ENCODE results near the gene PANK4.

PANK4 gene

DNA sequence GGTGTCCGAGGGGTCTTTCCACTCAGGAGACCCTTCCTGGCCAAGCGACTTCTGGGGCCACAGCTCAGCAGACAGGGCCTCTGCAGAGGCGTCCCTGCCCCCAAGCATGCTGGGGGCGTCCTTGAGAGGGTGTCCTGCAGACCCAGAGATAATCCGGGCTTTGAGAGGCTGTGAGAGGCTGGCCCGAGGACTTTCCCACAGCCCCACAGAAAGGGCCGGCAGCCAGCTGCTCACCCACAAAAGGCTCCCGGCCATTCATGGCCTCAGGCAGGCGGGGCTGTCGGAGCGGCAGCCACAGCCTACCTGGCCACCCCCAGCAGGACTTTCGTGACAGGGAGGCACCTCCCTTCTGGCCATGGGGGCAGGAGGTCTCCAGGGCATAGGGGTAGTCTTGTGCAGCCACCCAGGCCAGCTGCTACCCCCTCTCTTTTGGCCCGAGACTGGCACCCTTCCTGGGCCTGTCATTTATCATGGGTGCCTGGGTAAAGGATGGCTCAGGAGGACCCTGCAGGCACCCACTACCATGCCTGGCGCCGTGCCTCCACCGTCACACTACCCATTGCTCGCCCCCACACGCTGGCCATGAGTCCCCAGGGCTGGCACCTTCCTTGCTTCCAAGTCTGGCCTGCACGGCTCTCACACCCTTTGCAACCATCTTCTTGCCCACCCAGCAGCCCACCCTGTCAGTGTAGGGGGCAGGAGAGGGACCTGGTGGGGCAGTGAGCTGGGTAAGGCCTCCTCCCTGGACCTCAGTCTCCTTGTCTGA is 18.7 kb upstream of the PANK4 start:
- DNase-seq (ENCODE audit: low read depth in 2 of 2) = no peak

DNA sequence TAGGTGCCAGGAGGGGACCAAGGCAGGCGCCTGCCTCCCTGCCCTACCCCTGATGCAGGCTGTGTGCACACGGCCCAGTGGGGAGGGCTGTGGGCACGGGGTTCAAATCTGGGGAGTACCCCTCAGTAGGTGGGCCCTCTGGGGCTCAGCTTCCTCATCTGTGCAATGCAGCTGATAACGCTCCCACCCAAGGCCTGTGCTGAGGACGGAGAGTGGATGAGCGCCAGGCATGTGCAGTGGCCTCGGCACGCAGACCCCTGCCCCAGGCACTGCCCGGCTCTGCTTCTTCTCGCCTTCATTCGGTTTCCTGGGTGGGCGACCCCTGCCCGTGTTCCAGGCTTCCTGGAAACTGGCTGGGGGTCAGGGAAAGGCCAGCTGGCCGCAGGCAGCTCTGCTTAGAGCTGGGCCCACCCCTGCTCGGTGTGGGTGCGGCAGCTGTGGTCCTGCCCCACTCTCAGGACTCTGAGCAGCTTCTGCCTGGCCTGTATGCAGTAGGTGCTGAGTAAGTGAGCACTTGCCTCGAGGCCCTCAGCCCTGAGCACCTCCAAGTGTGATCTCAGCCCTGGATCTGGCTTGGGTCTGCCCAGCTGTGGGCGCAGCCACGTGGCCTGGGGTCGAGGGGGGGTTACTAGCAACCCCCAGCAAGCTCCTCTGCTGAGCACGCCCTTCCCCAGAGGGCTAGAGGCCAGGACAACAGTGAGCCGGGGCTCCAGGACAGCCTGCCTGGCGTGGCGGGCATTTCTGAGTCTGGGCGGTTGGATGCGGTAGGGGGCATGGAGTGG is 17.9 kb upstream of the PANK4 start:
- no peak for DNase-seq (ENCODE audit: low read depth in 2 of 2)

DNA sequence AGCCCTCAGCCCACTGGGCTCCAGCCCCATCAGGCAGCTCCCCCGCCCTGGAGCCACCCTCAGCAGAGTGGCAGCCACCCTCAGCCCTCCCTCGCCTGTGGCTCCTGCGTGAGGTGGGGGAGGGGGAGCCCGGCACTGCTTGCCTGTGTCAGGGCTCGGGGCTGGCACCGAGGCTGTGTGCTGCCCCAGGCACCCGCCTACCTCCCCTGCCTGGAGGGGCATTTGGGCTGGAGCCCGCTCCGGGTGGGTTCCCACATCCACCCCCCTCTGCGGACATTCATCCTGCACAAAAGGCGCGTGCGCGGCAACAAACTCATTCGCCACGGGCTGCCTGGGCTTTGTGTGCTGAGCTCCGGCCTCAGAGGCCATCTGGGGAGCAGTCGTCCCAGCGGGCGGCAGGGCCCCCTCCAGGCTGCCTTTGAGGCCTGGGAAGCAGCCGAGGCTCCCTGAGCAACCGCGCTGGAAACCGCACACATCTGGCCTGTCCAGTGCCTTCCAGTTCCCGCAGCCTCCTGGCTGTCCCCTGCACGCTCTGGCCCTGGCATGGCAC is 17.2 kb upstream of the PANK4 start:
- no peak for DNase-seq (ENCODE audit: low read depth in 2 of 2)

DNA sequence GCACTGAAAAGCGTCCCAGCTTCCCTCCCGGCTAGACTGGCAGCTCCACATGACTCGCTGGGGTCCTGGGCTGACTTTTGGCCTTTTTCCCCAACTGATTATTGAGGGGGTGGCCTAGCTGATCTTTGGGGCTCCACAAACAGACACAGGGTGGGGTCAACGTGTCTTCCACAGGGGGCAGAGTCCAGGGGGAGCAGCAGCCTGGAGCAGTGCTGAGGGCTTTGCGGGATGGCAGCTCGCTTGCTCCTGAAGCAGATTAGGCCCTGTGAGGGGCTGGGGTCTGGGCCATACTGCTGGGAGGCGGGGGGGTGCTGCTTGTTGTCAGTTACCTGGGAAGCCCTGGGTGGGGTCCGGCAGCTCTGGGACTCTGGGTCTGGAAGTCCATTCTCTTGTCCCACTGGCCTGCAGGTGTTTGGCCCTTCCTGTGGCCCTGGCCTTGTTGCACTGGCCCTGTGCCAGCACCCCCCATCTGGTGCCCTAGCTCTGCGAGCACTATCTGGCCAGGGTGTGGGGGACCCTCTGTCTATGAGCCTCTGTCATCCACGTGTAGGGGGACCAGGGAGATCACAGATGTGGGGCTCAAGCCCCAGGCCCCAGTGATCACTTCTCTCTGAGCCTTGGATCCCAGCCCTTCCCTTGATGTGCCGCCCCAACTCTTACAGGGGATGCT is 16.0 kb upstream of the PANK4 start:
- no peak for DNase-seq (ENCODE audit: low read depth in 2 of 2)

DNA sequence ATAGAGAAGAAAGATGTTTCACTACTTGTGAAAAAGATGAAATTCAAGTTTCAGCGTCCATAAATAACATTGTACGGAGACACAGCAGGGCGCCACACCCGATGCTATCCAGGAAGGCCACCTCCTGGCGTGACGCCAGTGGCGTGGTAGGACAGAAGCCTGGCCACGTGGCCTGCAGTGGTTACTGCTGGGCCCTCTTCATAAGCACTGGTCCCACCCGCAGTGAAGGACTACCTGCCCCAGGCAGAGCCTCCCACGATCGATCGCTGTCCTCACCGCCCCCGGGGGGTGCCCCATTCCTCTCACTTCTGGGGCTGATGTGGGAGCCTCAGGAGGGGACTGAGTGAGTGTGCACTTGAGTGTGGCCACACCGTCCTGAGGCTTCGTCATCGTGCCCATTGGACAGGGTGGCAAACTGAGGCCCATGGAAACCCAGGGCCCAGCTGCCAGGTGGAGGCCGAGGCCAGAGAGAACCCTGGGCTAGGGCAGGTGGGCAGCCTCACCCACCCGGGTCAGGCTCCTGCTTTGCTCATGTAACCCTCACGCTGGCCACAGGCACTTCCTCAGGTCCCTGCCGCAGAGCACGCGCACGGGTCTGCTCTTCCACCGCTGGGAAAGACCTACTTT is 15.3 kb upstream of the PANK4 start:
- no peak for DNase-seq (ENCODE audit: low read depth in 2 of 2)

DNA sequence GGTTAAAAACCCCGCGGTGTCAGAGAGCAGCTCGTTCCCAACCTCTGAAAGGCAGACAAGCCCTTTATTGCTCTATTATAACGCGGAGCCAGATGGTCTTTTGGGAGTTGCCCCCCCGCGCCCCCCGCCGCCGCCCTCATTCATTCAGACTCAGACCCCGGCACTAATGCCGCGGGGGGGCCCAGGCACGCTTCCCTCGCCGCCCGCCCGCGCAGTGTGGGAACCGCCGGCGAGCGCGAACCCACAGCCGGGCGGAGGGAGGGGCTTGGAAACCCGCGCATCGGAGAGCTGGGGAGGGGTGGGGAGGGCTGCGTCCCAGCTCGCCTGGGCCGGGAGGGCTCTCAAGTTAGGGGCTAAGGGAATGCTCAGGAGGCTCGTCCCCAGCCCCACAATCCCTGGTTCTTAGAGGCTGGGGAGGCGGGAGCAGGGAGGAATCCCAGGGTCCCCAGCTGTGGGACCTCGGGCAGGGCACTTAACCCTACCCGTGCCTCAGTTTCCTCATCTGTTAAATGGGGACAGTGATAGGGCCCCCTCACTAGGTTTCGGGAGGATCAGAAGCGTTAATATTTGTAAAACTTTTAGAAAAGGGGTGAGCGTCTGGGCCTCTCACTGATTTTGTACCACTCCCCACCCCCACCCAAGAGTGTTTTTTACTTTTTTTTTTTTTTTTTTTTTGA is 14.6 kb upstream of the PANK4 start:
- DNase-seq (ENCODE audit: low read depth in 2 of 2) = no peak

DNA sequence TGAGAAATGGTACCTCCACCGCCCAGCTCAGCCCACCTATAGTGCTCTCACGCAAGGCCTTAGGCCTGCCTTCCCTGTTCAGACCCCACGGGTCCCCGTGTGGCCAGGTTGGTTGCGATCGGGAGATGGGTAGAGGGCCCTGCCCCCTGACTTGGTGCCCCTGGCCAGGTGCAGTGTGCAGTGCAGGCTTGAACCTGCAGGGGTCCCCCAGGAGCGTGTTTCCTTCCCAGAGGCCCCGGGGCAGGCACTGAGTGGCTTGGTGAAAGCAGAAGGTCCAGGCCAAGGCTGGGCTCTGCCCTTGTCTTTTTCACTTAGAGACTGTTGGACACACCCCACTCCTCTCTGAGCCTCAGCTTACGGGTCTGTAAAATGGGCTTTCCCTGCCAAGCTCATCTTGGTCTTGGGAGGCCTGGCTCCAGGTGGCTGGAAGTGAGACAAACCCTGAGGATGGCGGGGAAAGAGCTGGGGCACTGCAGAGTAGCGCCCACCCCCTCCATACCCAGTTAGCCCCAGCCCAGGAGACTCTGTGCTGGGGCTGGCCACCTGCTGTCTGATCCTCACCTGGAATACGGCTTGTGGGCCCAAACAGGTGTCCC is 13.0 kb upstream of the PANK4 start:
- DNase-seq (ENCODE audit: low read depth in 2 of 2) = no peak

DNA sequence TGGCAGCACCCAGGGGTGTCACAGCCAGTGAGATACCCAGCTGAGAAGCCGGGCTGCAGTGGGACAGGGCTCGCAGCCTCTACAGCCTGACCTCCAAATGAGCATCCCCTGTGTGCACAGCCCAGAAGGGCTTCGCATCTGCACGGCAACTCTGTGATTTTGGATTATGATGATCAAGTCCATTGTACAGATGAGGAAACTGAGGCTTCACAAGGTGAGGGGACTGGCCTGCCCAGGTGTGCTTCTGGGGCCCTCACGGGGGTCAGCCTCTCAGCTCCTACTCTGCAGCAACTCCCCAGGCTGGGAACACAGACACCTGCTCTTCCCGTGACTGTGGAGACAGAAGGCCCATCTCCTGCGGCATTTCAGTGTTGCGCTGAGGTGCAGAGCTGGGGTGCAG is 12.5 kb upstream of the PANK4 start:
- no peak for DNase-seq (ENCODE audit: low read depth in 2 of 2)

DNA sequence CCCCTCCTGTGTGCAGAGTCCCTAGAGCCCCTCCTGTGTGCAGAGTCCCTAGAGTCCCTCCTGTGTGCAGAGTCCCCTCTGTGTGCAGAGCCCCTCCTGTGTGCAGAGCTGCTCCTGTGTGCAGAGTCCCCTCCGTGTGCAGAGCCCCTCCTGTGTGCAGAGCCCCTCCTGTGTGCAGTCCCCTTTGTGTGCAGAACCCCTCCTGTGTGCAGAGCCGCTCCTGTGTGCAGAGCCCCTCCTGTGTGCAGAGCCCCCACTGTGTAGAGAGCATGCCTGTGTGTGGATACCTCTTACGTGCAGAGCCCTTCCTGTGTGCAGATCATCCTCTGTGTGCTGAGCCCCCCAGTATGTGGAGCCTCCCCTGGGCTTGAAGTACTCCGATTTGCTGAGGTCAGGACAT is 12.0 kb upstream of the PANK4 start:
- DNase-seq (ENCODE audit: low read depth in 2 of 2) = no peak

DNA sequence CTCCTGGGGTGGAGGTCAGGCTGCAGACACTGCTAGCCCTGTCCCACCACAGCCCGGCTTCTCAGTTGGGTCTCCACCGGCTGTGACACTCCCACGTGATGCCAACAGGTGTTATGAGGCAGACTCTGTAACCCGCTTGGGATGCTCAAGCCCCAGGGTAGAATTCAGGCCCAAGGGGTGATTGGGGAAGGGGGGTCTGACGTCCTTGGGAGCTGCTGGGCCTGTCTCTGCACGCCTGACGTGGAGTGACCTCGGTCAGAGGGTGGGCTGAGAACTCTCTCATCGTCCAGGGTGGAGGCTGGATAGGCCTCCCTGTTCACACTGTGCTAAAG is 11.4 kb upstream of the PANK4 start:
- DNase-seq (ENCODE audit: low read depth in 2 of 2) = no peak

DNA sequence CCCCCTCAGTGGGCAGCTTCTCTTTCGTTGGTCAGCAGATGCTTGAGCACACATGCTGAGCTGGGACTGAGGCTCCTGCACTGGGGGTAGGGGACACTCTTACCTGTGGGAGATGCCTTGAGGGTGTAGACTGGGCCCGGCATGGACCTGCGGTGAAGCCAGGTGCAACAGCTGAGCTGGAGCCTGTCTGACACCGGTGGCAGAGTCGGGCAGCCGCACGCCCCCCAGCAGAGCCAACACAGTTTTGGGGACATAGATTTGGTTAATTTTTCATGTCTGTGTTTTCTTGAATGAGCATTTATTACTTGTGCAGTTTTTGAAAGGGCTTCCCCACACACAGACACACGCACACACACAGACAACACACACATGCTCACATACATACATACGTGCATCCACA is 9.6 kb upstream of the PANK4 start:
- DNase-seq (ENCODE audit: low read depth in 2 of 2) = no peak

DNA sequence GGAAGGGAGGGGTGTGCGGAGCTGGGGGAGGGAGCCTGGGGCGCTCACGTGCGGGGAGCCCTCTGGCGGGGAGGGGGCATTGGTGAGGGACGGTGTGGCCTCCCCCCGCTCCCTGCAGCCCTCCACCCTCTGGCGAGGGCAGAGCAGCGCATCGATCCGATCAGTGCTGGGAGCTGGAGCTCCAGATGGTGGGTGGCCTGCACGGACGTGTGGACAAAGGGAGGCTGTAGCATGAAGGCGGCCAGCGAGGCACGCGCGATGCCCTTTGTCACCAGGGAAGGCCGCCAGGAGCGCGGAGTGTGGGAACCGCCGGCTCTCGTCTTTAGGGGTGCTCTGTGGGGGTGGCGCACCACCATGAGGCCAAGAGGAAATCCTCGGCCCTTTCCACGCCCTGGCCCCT is 9.1 kb upstream of the PANK4 start:
- DNase-seq (ENCODE audit: low read depth in 2 of 2) = no peak

DNA sequence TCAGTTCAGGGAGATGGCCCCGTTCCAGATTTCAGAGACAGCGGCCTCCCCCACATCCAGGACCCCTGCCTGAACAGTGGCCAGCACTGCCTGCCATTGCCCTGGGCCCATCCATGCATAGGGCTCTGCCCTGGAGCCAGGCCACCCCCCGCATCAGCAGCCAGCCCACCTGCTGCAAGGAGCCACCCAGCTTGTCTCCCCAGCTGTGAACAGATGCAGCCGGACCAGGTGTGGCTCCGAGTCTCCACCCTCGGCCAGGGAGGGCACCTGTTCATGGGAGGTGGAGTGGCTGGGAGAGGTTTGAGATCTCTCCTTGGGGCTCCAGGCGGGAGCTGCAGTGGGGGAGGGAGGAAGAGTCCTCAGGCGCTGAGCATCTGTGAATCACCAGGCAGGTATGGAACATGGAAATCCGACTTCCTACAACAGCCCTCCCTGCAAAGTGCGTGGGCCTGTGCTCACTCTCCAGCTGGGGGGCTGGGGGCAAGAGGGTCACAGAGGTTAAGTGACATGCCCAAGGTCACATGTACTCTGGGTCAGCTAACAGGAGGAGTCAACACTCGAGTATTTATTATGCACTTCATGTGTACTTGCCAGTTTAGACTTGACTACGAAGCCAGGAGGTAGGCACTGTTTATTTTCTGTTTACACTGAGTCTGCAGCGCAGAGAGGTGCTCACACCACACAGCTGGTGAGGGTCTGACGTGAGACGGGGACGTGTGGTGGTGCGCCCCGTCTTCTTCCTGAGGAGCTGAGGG is 8.5 kb upstream of the PANK4 start:
- no peak for DNase-seq (ENCODE audit: low read depth in 2 of 2)

DNA sequence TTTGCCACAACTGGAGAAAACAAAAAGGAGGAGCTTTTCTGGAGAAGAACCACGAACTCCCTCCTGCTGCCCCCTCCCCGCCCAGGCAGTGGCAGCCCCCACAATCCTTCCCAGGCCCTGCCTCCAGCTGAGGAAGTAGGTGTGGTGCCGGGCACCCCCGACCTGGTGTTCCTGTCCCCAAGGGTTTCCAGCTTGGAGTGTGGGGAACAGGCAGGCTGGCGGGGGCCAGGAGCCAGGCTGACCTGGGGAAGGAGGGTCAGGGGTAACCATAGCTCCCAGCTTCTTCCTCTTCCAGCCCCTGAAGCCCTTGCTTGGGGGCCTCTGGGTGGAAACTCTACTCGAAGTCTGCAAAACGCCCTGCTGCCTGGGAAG is 7.9 kb upstream of the PANK4 start:
- DNase-seq (ENCODE audit: low read depth in 2 of 2) = no peak

DNA sequence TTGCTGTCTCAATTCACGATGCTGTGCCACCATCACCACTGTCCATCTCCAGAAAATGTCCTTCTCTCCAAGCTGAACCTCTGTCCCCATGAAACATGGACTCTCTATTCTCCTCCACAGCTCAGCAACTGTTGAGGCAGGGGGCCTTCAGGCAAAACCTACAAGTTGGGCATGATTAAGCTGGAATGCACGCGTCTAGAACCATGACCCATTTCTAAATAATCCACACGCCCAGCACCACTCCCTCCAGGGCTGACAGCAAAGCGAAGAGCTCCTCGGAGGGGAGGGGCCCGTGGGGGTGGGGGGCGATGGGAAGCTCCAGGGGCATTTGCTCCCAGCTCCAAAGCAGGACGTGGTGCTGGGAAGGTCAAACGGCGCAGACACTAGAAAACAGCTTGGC is 7.0 kb upstream of the PANK4 start:
- DNase-seq (ENCODE audit: low read depth in 2 of 2) = no peak

DNA sequence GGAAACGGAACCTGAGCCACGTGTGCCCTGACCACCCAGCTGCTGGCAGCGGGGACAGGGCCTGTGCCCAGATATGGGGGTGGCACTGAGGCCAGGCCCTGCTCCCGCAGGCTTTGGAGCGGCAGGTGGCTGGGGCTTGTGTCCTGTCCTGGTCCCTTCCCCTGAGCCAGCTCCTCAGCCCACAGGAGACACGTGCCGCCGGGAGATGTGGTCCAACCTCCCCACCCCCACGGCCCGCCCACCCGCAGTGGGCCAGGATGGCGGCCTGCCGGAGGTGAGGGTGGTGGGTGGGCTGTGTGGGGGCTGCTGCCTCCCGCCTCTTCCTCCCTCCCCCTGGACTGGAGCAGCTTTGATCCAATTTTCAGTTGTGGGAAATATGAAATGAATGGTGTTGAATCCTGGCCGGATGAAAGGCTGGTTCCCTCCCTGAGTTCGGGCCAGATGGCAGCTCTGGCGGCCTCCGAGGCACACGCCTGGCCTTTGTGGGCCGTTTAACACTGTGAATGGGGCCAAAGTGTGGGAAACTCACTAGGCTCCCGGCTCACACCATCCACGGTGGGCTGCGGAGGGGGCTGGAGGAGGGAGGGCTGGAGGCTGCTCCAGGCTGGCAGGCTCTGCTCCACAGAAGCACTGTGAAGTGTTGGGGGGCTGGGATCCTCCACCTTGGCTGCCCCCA is 6.2 kb upstream of the PANK4 start:
- DNase-seq (ENCODE audit: low read depth in 2 of 2) = no peak

DNA sequence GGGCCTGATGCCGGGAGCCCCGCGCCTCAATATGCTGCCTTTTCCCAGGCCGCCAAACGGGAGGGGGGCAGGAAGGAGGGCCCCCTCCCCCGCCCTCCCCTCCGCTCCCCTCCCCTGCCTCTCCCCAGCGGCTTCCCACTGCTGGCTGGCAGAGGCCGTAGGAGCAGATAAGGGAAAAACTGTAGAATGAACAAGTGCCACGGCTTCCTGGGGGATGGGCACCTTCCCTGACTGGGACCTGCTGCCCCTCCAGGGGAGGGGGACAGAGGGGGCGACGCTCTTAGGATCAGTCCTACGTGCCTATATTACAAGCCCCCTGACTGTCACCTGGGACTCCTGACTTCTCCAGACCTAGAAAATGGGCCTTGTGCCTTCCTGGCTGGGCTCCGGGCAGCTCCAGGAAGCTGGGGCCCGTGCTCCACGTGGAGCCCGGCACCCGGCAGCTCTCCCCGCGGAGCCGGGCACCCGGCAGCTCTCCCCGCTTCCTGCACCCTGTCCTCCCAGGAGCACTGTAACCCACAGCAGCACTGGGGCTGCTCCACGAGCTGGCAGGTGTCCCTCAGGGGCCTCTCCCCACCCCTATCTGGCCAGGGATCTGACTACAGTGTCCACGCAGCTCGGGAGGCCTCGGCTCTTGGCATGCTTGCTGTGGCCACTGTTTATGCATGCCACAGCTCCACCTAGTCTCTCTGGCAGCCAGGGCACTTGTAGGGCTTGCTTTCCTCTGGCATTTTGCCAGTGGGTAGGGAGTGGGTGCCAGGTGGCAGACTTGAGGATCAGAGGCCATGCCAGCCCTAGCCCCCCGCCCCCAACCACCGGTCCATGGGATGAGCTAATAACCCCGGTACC is 4.3 kb upstream of the PANK4 start:
- no peak for DNase-seq (ENCODE audit: low read depth in 2 of 2)

DNA sequence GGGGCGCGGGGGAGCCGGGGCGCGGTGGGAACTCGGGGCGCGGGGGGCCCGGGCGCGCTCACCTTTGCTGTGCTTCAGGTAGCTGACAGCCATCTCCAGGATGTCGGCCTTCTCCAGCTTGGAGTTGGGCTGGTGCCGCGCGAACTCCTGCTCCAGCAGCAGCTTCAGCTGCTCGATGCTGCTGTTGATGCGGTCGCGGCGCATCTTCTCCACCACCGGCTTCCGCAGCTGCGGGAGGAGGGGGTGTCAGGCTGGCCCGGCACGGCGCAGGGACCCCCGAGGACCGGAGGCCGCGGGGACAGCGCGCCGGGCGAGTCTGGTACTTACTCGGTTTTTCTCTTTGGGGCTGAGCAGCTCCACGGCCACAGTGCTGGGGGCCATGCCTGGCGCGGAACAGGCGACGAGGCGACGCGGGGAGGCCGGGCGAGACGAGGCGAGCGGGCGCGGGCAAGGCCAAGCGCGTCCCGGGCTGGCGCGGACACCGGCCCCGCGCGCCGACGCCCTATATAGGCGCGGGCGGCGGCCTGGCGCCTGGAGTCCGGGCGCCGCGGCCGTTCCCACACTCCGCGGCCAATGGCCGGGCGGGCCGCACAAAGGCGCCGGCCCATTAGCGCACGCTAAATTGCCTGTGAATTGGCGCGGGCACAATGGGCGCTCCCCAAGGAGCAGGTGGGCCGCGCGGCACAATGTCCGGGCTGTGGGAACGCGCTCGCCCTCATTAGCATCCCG is 3.6 kb upstream of the PANK4 start, which contains the start of gene HES5:
Gene HES5, minus strand, starts transcription at position 480 of the 729 bp plus-strand sequence. Its CDS starts 99 bp downstream, at position 381.
- DNase-seq (ENCODE audit: low read depth in 2 of 2) = no peak
